HL-60 (cell line): ENCODE results near the gene ARX.

Source experiments
- DNase-seq, 2 experiments: peaks; one replicate each; pipeline ENCODE4 v3.0.0-alpha.2; 2010 to 2020; ENCODE audit warnings: low read depth in 1 of 2, low spot score in 1 of 2
- H3K27ac ChIP-seq: fragments of 250-450 bp; sonication (Bioruptor Pico); replicated peaks from 2 replicates; pipeline ENCODE4 v1.5.1; 2020; ENCODE audit warnings: mild to moderate bottlenecking, moderate library complexity
- H3K27me3 ChIP-seq: fragments of 250-450 bp; sonication (Bioruptor Pico); 2 replicates; pipeline ENCODE4 v1.5.1; 2021; ENCODE audit warnings: mild to moderate bottlenecking, moderate library complexity; ENCODE audit not compliant: insufficient read depth, poor library complexity, severe bottlenecking
- H3K4me3 ChIP-seq: replicated peaks from 2 replicates; pipeline ENCODE4 v1.5.1; 2011; ENCODE audit warnings: mild to moderate bottlenecking, control low read depth, low read length; ENCODE audit not compliant: insufficient read depth
- CTCF ChIP-seq: IDR thresholded peaks from one replicate; pipeline ENCODE4 v1.5.1; 2011; ENCODE audit warnings: low read length, control low read depth, inconsistent platforms; ENCODE audit not compliant: insufficient read depth
- GABPA ChIP-seq: IDR thresholded peaks from 2 replicates; pipeline ENCODE4 v1.6.1; 2012; ENCODE audit warnings: low read depth
- POLR2AphosphoS5 ChIP-seq: IDR thresholded peaks from 2 replicates; pipeline ENCODE4 v1.6.1; 2012; ENCODE audit warnings: low read depth
- REST ChIP-seq: IDR thresholded peaks from 2 replicates; pipeline ENCODE4 v1.6.1; 2012; ENCODE audit warnings: low read depth; ENCODE audit not compliant: insufficient replicate concordance
- SPI1 ChIP-seq: IDR thresholded peaks from 2 replicates; pipeline ENCODE4 v1.6.1; 2012; ENCODE audit warnings: low read depth, mild to moderate bottlenecking, borderline replicate concordance

Gene ARX

DNA sequence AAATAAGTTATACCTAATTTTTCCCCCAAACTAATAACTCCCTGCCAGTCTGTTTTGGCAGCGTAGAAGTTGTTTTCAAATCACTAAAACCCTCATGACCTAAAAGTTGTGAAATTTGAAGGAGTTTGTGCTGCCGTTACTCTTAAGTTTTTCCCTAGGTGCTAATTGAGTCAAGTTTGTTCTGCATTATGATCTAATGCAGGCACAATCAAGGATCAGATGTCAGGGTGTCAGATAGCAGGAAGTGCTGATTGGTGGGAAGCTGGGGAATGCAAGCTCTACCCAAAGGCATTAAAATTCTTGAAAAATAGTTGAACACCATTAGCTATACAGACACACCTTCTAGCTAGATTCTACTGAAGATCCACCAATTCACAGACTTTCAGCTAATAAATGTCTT lies 51.9 kb downstream of the ARX start:
- DNase-seq, result no peak
- TF ChIP-seq SPI1, result no peak
- no peak for TF ChIP-seq POLR2AphosphoS5
- no peak for TF ChIP-seq GABPA
- TF ChIP-seq CTCF, result no peak
- TF ChIP-seq REST, result no peak
- no peak overlapping the region for H3K27ac ChIP-seq
- no peaks in the 10 kb centered on the region for H3K27me3 ChIP-seq
- no peak overlapping the region for H3K4me3 ChIP-seq

GRCh38 chrX:24961809-24962208 lies 54.0 kb downstream of the ARX start:
- no peak overlapping the region for H3K27ac ChIP-seq
- H3K4me3 ChIP-seq, result no peak overlapping the region
- H3K27me3 ChIP-seq, result no peaks in the 10 kb centered on the region
- no peak for DNase-seq
- TF ChIP-seq POLR2AphosphoS5, result no peak

- DNase-seq, result no peak
- Histone ChIP-seq H3K4me3 (no peak overlapping the region), H3K27ac (no peak overlapping the region), H3K27me3 (no peaks in the 10 kb centered on the region)
- no peak for TF ChIP-seq REST
- no peak for TF ChIP-seq CTCF
- no peak for TF ChIP-seq SPI1
- no peak for TF ChIP-seq GABPA
- TF ChIP-seq POLR2AphosphoS5, result no peak
Observed at GRCh38 chrX:24956828-24957227, 58.9 kb downstream of the ARX start.

- DNase-seq, result no peak
- no peaks in the 10 kb centered on the region for H3K27me3 ChIP-seq
- no peak for TF ChIP-seq POLR2AphosphoS5
- no peak for TF ChIP-seq REST
- TF ChIP-seq GABPA, result no peak
- TF ChIP-seq CTCF, result no peak
- TF ChIP-seq SPI1, result no peak
- H3K4me3 ChIP-seq, result no peak overlapping the region
- no peak overlapping the region for H3K27ac ChIP-seq
Observed at GRCh38 chrX:24955372-24955930, 60.3 kb downstream of the ARX start.
